Gastroesophageal sphincter (tissue), 3 donors: Measurements from ENCODE around the gene KLRC3.
"Not testable (repeated sequence)": the region's sequence is repeated elsewhere in the genome, so short reads cannot be mapped to it uniquely, and the experiment has no call there.

Experiments
- EP300 ChIP-seq: sonication (generic); formaldehyde crosslinking; IDR thresholded peaks from one replicate; pipeline ENCODE4 v1.6.1; 2017; ENCODE audit warnings: antibody characterized with exemption, mild to moderate bottlenecking
- POLR2A ChIP-seq, 2 donors: fragments of 450-650 bp; IDR thresholded peaks; one replicate each; pipeline ENCODE4 v1.6.1; 2017; ENCODE audit warnings: antibody characterized with exemption in 2 of 2, mild to moderate bottlenecking in 2 of 2, moderate library complexity in 1 of 2
- POLR2AphosphoS5 ChIP-seq: sonication (generic); formaldehyde crosslinking; IDR thresholded peaks from one replicate; pipeline ENCODE4 v1.6.1; 2017; ENCODE audit warnings: antibody characterized with exemption
- TF ChIP-seq, protein P1 (sequence below), 4 experiments: fragments of 200-600 bp in 2 of 4; fragments of 450-650 bp in 2 of 4; sonication (generic) in 1 of 4; IDR thresholded peaks; one replicate each; pipeline ENCODE4 v1.5.1; 2017 to 2019; ENCODE audit warnings: antibody characterized with exemption in 4 of 4, mild to moderate bottlenecking in 2 of 4, moderate library complexity in 2 of 4

DNA sequence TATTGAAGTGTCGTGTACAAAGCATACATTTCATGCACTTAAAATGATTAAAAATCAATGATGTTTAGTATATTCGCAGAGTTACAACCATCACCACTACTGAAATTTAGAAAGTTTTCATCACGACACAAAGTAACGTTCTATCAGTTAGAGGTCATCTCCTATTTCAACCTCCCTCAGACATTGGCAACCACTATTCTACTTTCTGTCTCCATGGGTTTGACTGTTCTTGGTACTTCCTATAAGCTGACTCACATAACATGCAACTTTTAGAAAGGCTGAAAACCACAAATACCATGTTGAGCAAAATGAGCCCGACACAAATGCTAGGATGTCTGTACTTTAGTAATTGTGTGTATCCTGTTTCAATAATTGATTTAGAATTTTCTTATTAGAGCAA, 25.7 kb upstream of the KLRC3 start:
- TF ChIP-seq, protein P1, sequence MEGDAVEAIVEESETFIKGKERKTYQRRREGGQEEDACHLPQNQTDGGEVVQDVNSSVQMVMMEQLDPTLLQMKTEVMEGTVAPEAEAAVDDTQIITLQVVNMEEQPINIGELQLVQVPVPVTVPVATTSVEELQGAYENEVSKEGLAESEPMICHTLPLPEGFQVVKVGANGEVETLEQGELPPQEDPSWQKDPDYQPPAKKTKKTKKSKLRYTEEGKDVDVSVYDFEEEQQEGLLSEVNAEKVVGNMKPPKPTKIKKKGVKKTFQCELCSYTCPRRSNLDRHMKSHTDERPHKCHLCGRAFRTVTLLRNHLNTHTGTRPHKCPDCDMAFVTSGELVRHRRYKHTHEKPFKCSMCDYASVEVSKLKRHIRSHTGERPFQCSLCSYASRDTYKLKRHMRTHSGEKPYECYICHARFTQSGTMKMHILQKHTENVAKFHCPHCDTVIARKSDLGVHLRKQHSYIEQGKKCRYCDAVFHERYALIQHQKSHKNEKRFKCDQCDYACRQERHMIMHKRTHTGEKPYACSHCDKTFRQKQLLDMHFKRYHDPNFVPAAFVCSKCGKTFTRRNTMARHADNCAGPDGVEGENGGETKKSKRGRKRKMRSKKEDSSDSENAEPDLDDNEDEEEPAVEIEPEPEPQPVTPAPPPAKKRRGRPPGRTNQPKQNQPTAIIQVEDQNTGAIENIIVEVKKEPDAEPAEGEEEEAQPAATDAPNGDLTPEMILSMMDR (IDR thresholded peaks at IDR 0.05): not testable (repeated sequence)
- TF ChIP-seq POLR2AphosphoS5; POLR2A (IDR thresholded peaks at IDR 0.05); EP300: not testable (repeated sequence)
